Fibroblast of mammary gland (primary cell): Measurements from ENCODE around the gene LTBP1.

Experiments used
- DNase-seq: peaks from one replicate; pipeline ENCODE4 v3.0.0-alpha.2; 2010; ENCODE audit warnings: low read depth
- H3K4me3 ChIP-seq: 2 replicates; pipeline ENCODE4 v1.5.1; 2011; ENCODE audit warnings: low read depth, mild to moderate bottlenecking, low read length, moderate library complexity; ENCODE audit not compliant: control insufficient read depth
- CTCF ChIP-seq: conservative IDR thresholded peaks from 2 replicates; pipeline ENCODE4 v1.5.1; 2011; ENCODE audit warnings: low read depth, low read length, inconsistent platforms; ENCODE audit not compliant: control insufficient read depth, insufficient read depth

The LTBP1 gene

GRCh38 chr2:33018271-33018670 lies 71.5 kb downstream of the LTBP1 start:
- H3K4me3 ChIP-seq: no peak overlapping the region
- TF ChIP-seq CTCF: no peak
- peak; percentile 16 for DNase-seq

- no peak for DNase-seq
- no peak overlapping the region for H3K4me3 ChIP-seq
- no peak for TF ChIP-seq CTCF
Measured at GRCh38 chr2:33019796-33020195, 73.0 kb downstream of the LTBP1 start.

GRCh38 chr2:33020883-33021282 lies 74.1 kb downstream of the LTBP1 start:
- no peak for DNase-seq
- H3K4me3 ChIP-seq: no peak overlapping the region
- no peak for TF ChIP-seq CTCF

- no peak overlapping the region for H3K4me3 ChIP-seq
- peak; percentile 75 for DNase-seq
Measured at GRCh38 chr2:33021542-33022227, 74.9 kb downstream of the LTBP1 start.

GRCh38 chr2:33022395-33022985 lies 75.7 kb downstream of the LTBP1 start:
- no peak for DNase-seq
- no peak overlapping the region for H3K4me3 ChIP-seq
- TF ChIP-seq CTCF: no peak

More at GRCh38 chr2:33021542-33022227, 74.9 kb downstream of the LTBP1 start:
- no peak for TF ChIP-seq CTCF

- TF ChIP-seq CTCF: no peak
- peak; percentile 89 for DNase-seq
- H3K4me3 ChIP-seq: no peak overlapping the region
Measured at GRCh38 chr2:33022989-33023727, 76.4 kb downstream of the LTBP1 start.
